ENCODE results near the gene ISG15. TPM values are rescaled to one million over a fixed set of nuclear protein-coding genes. Genes with fewer than 3 reads are reported as not detected.
"Not testable (repeated sequence)": the region's sequence is repeated elsewhere in the genome, so short reads cannot be mapped to it uniquely, and the experiment has no call there.

ISG15 gene
- total RNA-seq, 6 experiments from 2014 or later, result 38.4 to 89.1 (median 42.1) TPM

- no peaks in the 10 kb centered on the region for H3K9me3 Mint-ChIP-seq
- peaks cover 24% of the 10 kb centered on the region for H3K4me1 Mint-ChIP-seq (ENCODE audit: low read depth)
- peak overlapping the region; percentile 96 for H3K27ac Mint-ChIP-seq
- H3K27me3 Mint-ChIP-seq (ENCODE audit: insufficient read depth), result peaks cover 3% of the 10 kb centered on the region; the same call in 1 of the 2 replicates
- TF ChIP-seq CTCF (IDR thresholded peaks at IDR 0.05), result no peak
- DNase-seq, result no peak
- peaks cover 4% of the 10 kb centered on the region; the same call in 1 of the 2 replicates for H3K36me3 Mint-ChIP-seq (ENCODE audit: low read depth)
- peak overlapping the region; percentile 94 for H3K4me3 Mint-ChIP-seq
Observed at GRCh38 chr1:1013922-1014648, 788 bp downstream of the ISG15 start.

DNA sequence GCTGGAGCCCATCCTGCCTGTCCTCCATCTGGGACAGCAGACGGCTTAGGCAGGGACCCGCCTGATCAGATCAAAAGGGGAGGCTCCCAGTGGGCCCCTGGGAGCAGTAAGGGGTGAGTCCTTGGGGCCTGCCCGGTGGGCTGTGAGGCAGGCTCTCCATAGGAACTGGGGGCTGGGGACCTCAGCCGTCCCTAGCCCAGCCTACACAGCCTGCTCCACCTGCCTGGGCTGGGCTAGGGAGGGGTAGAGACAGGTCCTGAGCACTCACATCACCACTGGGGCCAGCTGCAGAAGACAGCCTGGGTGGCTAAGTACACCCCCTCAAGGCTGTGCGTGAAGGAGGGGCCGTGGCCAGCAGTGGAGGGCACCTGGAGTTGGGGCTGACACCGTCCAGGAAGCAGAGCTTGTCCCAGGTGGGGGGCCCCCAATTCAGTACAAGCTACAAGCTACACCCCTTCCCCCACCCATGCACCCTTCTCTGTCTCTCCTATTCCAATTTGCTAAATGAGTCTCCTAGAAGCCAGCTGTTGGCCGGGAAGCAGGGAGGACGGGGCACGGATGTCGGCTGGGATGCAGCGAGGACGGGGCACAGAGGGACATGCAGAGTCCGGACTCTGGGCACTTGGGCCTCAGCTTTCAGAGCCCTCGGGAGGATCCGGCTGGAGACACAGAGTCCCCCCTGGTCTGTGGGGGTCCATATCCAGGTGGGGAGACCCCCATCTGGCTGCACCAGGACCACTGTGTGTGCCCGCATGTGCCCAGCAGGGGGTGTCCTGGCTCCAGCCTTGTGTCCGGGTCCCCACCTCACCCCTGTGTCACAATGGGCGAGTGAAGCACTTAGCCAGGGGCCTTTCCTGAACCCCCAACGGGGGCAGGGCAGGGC is 1.7 kb downstream of the ISG15 start:
- peak overlapping the region; percentile 96 for H3K27ac Mint-ChIP-seq
- DNase-seq, result no peak
- H3K9me3 Mint-ChIP-seq, result no peaks in the 10 kb centered on the region
- peaks cover 24% of the 10 kb centered on the region for H3K4me1 Mint-ChIP-seq (ENCODE audit: low read depth)
- peak; percentile 70 for TF ChIP-seq CTCF (IDR thresholded peaks at IDR 0.05)
- H3K4me3 Mint-ChIP-seq, result peak overlapping the region; percentile 94
- H3K27me3 Mint-ChIP-seq (ENCODE audit: insufficient read depth), result peaks cover 3% of the 10 kb centered on the region; the same call in 1 of the 2 replicates
- peaks cover 4% of the 10 kb centered on the region; the same call in 1 of the 2 replicates for H3K36me3 Mint-ChIP-seq (ENCODE audit: low read depth)

GRCh38 chr1:1017397-1018320 is 4.4 kb downstream of the ISG15 start:
- H3K27ac Mint-ChIP-seq; H3K9me3 Mint-ChIP-seq; H3K4me3 Mint-ChIP-seq; H3K27me3 Mint-ChIP-seq (ENCODE audit: insufficient read depth); H3K36me3 Mint-ChIP-seq (ENCODE audit: low read depth); DNase-seq: not testable (repeated sequence)
- peaks cover 36% of the 10 kb centered on the region for H3K4me1 Mint-ChIP-seq (ENCODE audit: low read depth)

- H3K27ac Mint-ChIP-seq; H3K27me3 Mint-ChIP-seq (ENCODE audit: insufficient read depth); H3K36me3 Mint-ChIP-seq (ENCODE audit: low read depth); H3K9me3 Mint-ChIP-seq; H3K4me3 Mint-ChIP-seq; DNase-seq: not testable (repeated sequence)
- peaks cover 36% of the 10 kb centered on the region for H3K4me1 Mint-ChIP-seq (ENCODE audit: low read depth)
Observed at GRCh38 chr1:1018321-1018685, 5.0 kb downstream of the ISG15 start.

- TF ChIP-seq CTCF (IDR thresholded peaks at IDR 0.05), result peak; percentile 73
- Mint-ChIP-seq H3K9me3 (no peaks in the 10 kb centered on the region), H3K4me3 (0 out of 2 replicates have a peak overlapping the region, but pooled peaks have one; percentile 30), H3K27me3 (ENCODE audit: insufficient read depth) (peaks cover 2% of the 10 kb centered on the region), H3K4me1 (ENCODE audit: low read depth) (peaks cover 27% of the 10 kb centered on the region), H3K36me3 (ENCODE audit: low read depth) (peaks cover 9% of the 10 kb centered on the region), H3K27ac (no peak overlapping the region)
- DNase-seq, result peak; percentile 58
Observed at GRCh38 chr1:1019122-1019999, 6.1 kb downstream of the ISG15 start.

All from HFFc6 (cell line).